AG09309 (cell line): ENCODE results near the gene PPM1G.
"Not testable (repeated sequence)": the region's sequence is repeated elsewhere in the genome, so short reads cannot be mapped to it uniquely, and the experiment has no call there.

ENCODE experiments used
- DNase-seq: peaks from one replicate; pipeline ENCODE4 v3.0.0-alpha.2; 2010; ENCODE audit warnings: low read depth
- H3K4me3 ChIP-seq: 2 replicates; pipeline ENCODE4 v1.5.1; 2011; ENCODE audit warnings: mild to moderate bottlenecking, low read depth, low read length, moderate library complexity; ENCODE audit not compliant: control insufficient read depth
- CTCF ChIP-seq: IDR thresholded peaks from 2 replicates; pipeline ENCODE4 v1.5.1; 2011; ENCODE audit warnings: mild to moderate bottlenecking, low read depth, low read length, inconsistent platforms; ENCODE audit not compliant: insufficient read depth, control insufficient read depth; ENCODE audit errors: missing control alignments

PPM1G gene

GRCh38 chr2:27363933-27364332 is 45.5 kb downstream of the PPM1G start:
- no peak for TF ChIP-seq CTCF
- H3K4me3 ChIP-seq: no peak overlapping the region
- no peak for DNase-seq

- no peak for DNase-seq
- no peak overlapping the region for H3K4me3 ChIP-seq
- no peak for TF ChIP-seq CTCF
These were observed 46.5 kb downstream of the PPM1G start for GRCh38 chr2:27362678-27363420.

- TF ChIP-seq CTCF: no peak
- peak; percentile 83 for DNase-seq
These were observed 52.8 kb downstream of the PPM1G start, which contains the start of gene GTF3C2 for GRCh38 chr2:27356382-27357181. Gene GTF3C2 (minus strand): TSS chr2:27356764. CDS start chr2:27343554, 13,210 bp downstream.

GRCh38 chr2:27356056-27356381 is 53.4 kb downstream of the PPM1G start:
- peak overlapping the region; percentile 98 for H3K4me3 ChIP-seq
- no peak for DNase-seq
- no peak for TF ChIP-seq CTCF

More at GRCh38 chr2:27356382-27357181, 52.8 kb downstream of the PPM1G start, which contains the start of gene GTF3C2:
- peak within 1 kb of the TSS; percentile 98 for H3K4me3 ChIP-seq

GRCh38 chr2:27354597-27354927 is 54.8 kb downstream of the PPM1G start:
- no peak for DNase-seq
- TF ChIP-seq CTCF: no peak
- no peak overlapping the region for H3K4me3 ChIP-seq

GRCh38 chr2:27353762-27354596 is 55.4 kb downstream of the PPM1G start:
- H3K4me3 ChIP-seq: no peak overlapping the region
- TF ChIP-seq CTCF: no peak
- no peak for DNase-seq

GRCh38 chr2:27353386-27353761 is 56.0 kb downstream of the PPM1G start:
- H3K4me3 ChIP-seq, DNase-seq: not testable (repeated sequence)
